Memory B cell (primary cell): ENCODE results near the gene NEK1.

Experiments
- ATAC-seq: fragments of 150-1000 bp; cut with Tn5 transposase; 2 replicates; pipeline ENCODE4 v1.10.0; 2021; ENCODE audit warnings: low read depth, mild to moderate bottlenecking, moderate library complexity
- DNase-seq, 2 donors: peaks; one replicate each; pipeline ENCODE4 v3.0.0; 2022; ENCODE audit warnings: low spot score in 2 of 2
- H3K27ac Mint-ChIP-seq: one replicate; pipeline ENCODE4 v1.8.0; 2022; ENCODE audit warnings: mild to moderate bottlenecking, moderate library complexity, mixed read lengths
- H3K27me3 Mint-ChIP-seq: one replicate; pipeline ENCODE4 v1.8.0; 2022; ENCODE audit warnings: mixed read lengths
- H3K36me3 Mint-ChIP-seq: one replicate; pipeline ENCODE4 v1.8.0; 2022; ENCODE audit warnings: mild to moderate bottlenecking, mixed read lengths
- H3K4me1 Mint-ChIP-seq: one replicate; pipeline ENCODE4 v1.8.0; 2022; ENCODE audit warnings: mixed read lengths
- H3K4me3 Mint-ChIP-seq: one replicate; pipeline ENCODE4 v1.8.0; 2022; ENCODE audit warnings: mild to moderate bottlenecking, moderate library complexity, mixed read lengths
- H3K9me3 Mint-ChIP-seq: one replicate; pipeline ENCODE4 v1.8.0; 2022; ENCODE audit warnings: mixed read lengths

Gene NEK1

GRCh38 chr4:169348541-169348940 lies 263.8 kb downstream of the NEK1 start:
- H3K36me3 Mint-ChIP-seq = no peaks in the 10 kb centered on the region
- DNase-seq (no peak), ATAC-seq (no peak)
- H3K4me3 Mint-ChIP-seq = no peak overlapping the region
- H3K4me1 Mint-ChIP-seq = no peaks in the 10 kb centered on the region
- H3K9me3 Mint-ChIP-seq = no peaks in the 10 kb centered on the region
- no peak overlapping the region for H3K27ac Mint-ChIP-seq
- no peaks in the 10 kb centered on the region for H3K27me3 Mint-ChIP-seq

- DNase-seq (no peak), ATAC-seq (no peak)
- H3K27me3 Mint-ChIP-seq = no peaks in the 10 kb centered on the region
- no peak overlapping the region for H3K27ac Mint-ChIP-seq
- no peaks in the 10 kb centered on the region for H3K36me3 Mint-ChIP-seq
- no peak overlapping the region for H3K4me3 Mint-ChIP-seq
- H3K4me1 Mint-ChIP-seq = no peaks in the 10 kb centered on the region
- no peaks in the 10 kb centered on the region for H3K9me3 Mint-ChIP-seq
Measured at GRCh38 chr4:169346840-169347239, 265.5 kb downstream of the NEK1 start.

DNA sequence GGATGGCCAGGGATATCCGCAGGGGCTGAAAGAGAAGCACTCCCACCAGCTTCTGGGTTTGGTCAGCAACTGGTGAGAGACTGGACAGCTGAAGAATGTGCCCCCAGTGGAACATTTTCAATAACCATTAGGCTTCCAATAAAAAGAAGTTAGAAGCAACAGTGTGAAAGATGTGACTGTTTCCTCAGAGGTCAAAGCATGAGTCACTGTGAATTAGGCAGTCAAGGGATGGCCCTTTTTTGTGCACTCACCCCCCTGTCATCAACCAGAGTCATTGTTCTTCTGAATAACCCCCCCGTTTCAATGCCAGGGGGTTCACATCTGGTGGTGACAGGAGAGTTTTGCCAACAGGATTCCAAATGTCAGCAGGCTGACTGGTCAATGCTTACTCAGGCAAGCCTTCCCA lies 267.1 kb downstream of the NEK1 start:
- H3K27ac Mint-ChIP-seq = no peak overlapping the region
- no peaks in the 10 kb centered on the region for H3K27me3 Mint-ChIP-seq
- no peaks in the 10 kb centered on the region for H3K9me3 Mint-ChIP-seq
- ATAC-seq (no peak), DNase-seq (no peak)
- no peaks in the 10 kb centered on the region for H3K36me3 Mint-ChIP-seq
- no peaks in the 10 kb centered on the region for H3K4me1 Mint-ChIP-seq
- no peak overlapping the region for H3K4me3 Mint-ChIP-seq
